Fibroblast of pulmonary artery (primary cell): ENCODE measurements around the gene CSF3.
"Not testable (repeated sequence)": the region's sequence is repeated elsewhere in the genome, so short reads cannot be mapped to it uniquely, and the experiment has no call there.

Experiments
- DNase-seq: peaks from one replicate; pipeline ENCODE4 v3.0.0-alpha.2; 2010; ENCODE audit warnings: low read depth
- H3K4me3 ChIP-seq: replicated peaks from 2 replicates; pipeline ENCODE4 v1.5.1; 2011; ENCODE audit warnings: low read depth, mild to moderate bottlenecking, control low read depth, low read length, moderate library complexity
- CTCF ChIP-seq: IDR thresholded peaks from 2 replicates; pipeline ENCODE4 v1.5.1; 2011; ENCODE audit warnings: mild to moderate bottlenecking, control low read depth, low read length, inconsistent platforms; ENCODE audit errors: missing control alignments

The CSF3 gene

GRCh38 chr17:40005520-40005919, 9.7 kb upstream of the CSF3 start:
- H3K4me3 ChIP-seq = no peak overlapping the region
- TF ChIP-seq CTCF = no peak

GRCh38 chr17:40010946-40011500, 4.2 kb upstream of the CSF3 start:
- not testable (repeated sequence) for H3K4me3 ChIP-seq, DNase-seq

More at GRCh38 chr17:40005520-40005919, 9.7 kb upstream of the CSF3 start:
- no peak for DNase-seq

GRCh38 chr17:40012017-40012647, 3.1 kb upstream of the CSF3 start:
- H3K4me3 ChIP-seq, DNase-seq: not testable (repeated sequence)

GRCh38 chr17:40014375-40014980, 762 bp upstream of the CSF3 start:
- DNase-seq = peak; percentile 48
- no peak overlapping the region for H3K4me3 ChIP-seq
- no peak for TF ChIP-seq CTCF

GRCh38 chr17:40015998-40016985, 1.1 kb downstream of the CSF3 start:
- DNase-seq = no peak
- peak overlapping the region; percentile 41 for H3K4me3 ChIP-seq
- no peak for TF ChIP-seq CTCF

GRCh38 chr17:40017422-40018080, 2.3 kb downstream of the CSF3 start:
- peak; percentile 18 for DNase-seq
- no peak overlapping the region for H3K4me3 ChIP-seq
- no peak for TF ChIP-seq CTCF

GRCh38 chr17:40018211-40019121, 3.2 kb downstream of the CSF3 start:
- DNase-seq = peak; percentile 62
- no peak for TF ChIP-seq CTCF
- no peak overlapping the region for H3K4me3 ChIP-seq
